H9 (cell line): Measurements from ENCODE around the gene RITA1. TPM values are rescaled to one million over a fixed set of nuclear protein-coding genes. Genes with fewer than 3 reads are reported as not detected.

Experiments
- DNase-seq: peaks from one replicate; pipeline ENCODE4 v3.0.0-alpha.2; 2017
- H2AFZ ChIP-seq: one replicate; pipeline ENCODE4 v1.6.1; 2013; ENCODE audit warnings: mild to moderate bottlenecking, low read length, control low read depth, moderate library complexity
- H2AK5ac ChIP-seq: 2 replicates; pipeline ENCODE4 v1.6.1; 2013; ENCODE audit warnings: low read length, control low read depth, mixed read lengths; ENCODE audit not compliant: insufficient read length
- H2BK120ac ChIP-seq: one replicate; pipeline ENCODE4 v1.6.1; 2013; ENCODE audit warnings: low read depth, mild to moderate bottlenecking, low read length, control low read depth, inconsistent platforms; ENCODE audit not compliant: poor library complexity, severe bottlenecking
- H2BK12ac ChIP-seq: 2 replicates; pipeline ENCODE4 v1.6.1; 2013; ENCODE audit warnings: low read length, control low read depth, mixed read lengths, low read depth; ENCODE audit not compliant: insufficient read length
- H2BK15ac ChIP-seq: 2 replicates; pipeline ENCODE4 v1.6.1; 2013; ENCODE audit warnings: low read depth, low read length, control low read depth
- H2BK20ac ChIP-seq: one replicate; pipeline ENCODE4 v1.6.1; 2013; ENCODE audit warnings: low read depth, mild to moderate bottlenecking, low read length, control low read depth, inconsistent platforms; ENCODE audit not compliant: poor library complexity, severe bottlenecking
- H2BK5ac ChIP-seq: 2 replicates; pipeline ENCODE4 v1.6.1; 2013; ENCODE audit warnings: low read length, control low read depth, mixed read lengths; ENCODE audit not compliant: insufficient read length
- H3K14ac ChIP-seq: 2 replicates; pipeline ENCODE4 v1.6.1; 2013; ENCODE audit warnings: low read length, control low read depth; ENCODE audit not compliant: insufficient read depth
- H3K18ac ChIP-seq: 2 replicates; pipeline ENCODE4 v1.6.1; 2013; ENCODE audit warnings: low read depth, mild to moderate bottlenecking, mixed read lengths, low read length, control low read depth; ENCODE audit not compliant: insufficient read length
- H3K23ac ChIP-seq: 2 replicates; pipeline ENCODE4 v1.6.1; 2013; ENCODE audit warnings: low read length, control low read depth, mixed read lengths, low read depth; ENCODE audit not compliant: insufficient read length
- H3K23me2 ChIP-seq: 2 replicates; pipeline ENCODE4 v1.6.1; 2013; ENCODE audit warnings: low read depth, mild to moderate bottlenecking, mixed read lengths, low read length, control low read depth; ENCODE audit not compliant: insufficient read length, poor library complexity, severe bottlenecking
- H3K27ac ChIP-seq: 2 replicates; pipeline ENCODE4 v1.5.1; 2013; ENCODE audit warnings: low read length, control low read depth, mixed read lengths, low read depth; ENCODE audit not compliant: insufficient read length
- H3K27me3 ChIP-seq: 2 replicates; pipeline ENCODE4 v1.6.1; 2013; ENCODE audit warnings: low read length, control low read depth, inconsistent platforms; ENCODE audit not compliant: insufficient read depth
- H3K4ac ChIP-seq: 2 replicates; pipeline ENCODE4 v1.6.1; 2013; ENCODE audit warnings: low read depth, mild to moderate bottlenecking, control low read depth, inconsistent platforms, low read length, moderate library complexity
- H3K4me1 ChIP-seq: 2 replicates; pipeline ENCODE4 v1.6.1; 2013; ENCODE audit warnings: low read length, control low read depth, inconsistent platforms; ENCODE audit not compliant: insufficient read depth
- H3K4me2 ChIP-seq: 2 replicates; pipeline ENCODE4 v1.6.1; 2013; ENCODE audit warnings: low read length, control low read depth, mixed read lengths; ENCODE audit not compliant: insufficient read length, insufficient read depth
- H3K56ac ChIP-seq: 2 replicates; pipeline ENCODE4 v1.6.1; 2013; ENCODE audit warnings: low read depth, mild to moderate bottlenecking, mixed read lengths, low read length, control low read depth; ENCODE audit not compliant: insufficient read length
- H3K79me1 ChIP-seq: 2 replicates; pipeline ENCODE4 v1.6.1; 2013; ENCODE audit warnings: low read depth, mild to moderate bottlenecking, moderate library complexity, low read length, control low read depth, inconsistent platforms; ENCODE audit not compliant: insufficient read depth, poor library complexity, severe bottlenecking
- H3K79me2 ChIP-seq: 2 replicates; pipeline ENCODE4 v1.6.1; 2013; ENCODE audit warnings: low read length, control low read depth, inconsistent platforms; ENCODE audit not compliant: insufficient read depth
- H3K9ac ChIP-seq: 2 replicates; pipeline ENCODE4 v1.6.1; 2013; ENCODE audit warnings: low read length, control low read depth, mixed read lengths; ENCODE audit not compliant: insufficient read length; ENCODE audit errors: extremely low read depth
- H3K9me3 ChIP-seq: one replicate; pipeline ENCODE4 v1.6.1; 2013; ENCODE audit warnings: low read depth, low read length, inconsistent platforms; ENCODE audit not compliant: control insufficient read depth
- H3T11ph ChIP-seq: one replicate; pipeline ENCODE4 v1.6.1; 2013; ENCODE audit warnings: mild to moderate bottlenecking, low read length, control low read depth, inconsistent platforms
- H4K20me1 ChIP-seq: one replicate; pipeline ENCODE4 v1.6.1; 2013; ENCODE audit not compliant: control insufficient read depth, insufficient read length, insufficient read depth
- H4K5ac ChIP-seq: 2 replicates; pipeline ENCODE4 v1.6.1; 2013; ENCODE audit warnings: low read depth, mild to moderate bottlenecking, mixed read lengths, low read length, control low read depth; ENCODE audit not compliant: insufficient read length
- H4K8ac ChIP-seq: replicated peaks from 2 replicates; pipeline ENCODE4 v1.6.1; 2013; ENCODE audit warnings: low read length, control low read depth, mixed read lengths, low read depth; ENCODE audit not compliant: insufficient read length
- H4K91ac ChIP-seq: 2 replicates; pipeline ENCODE4 v1.6.1; 2013; ENCODE audit warnings: low read depth, mild to moderate bottlenecking, moderate library complexity, mixed read lengths, low read length, control low read depth; ENCODE audit not compliant: insufficient read length
- H3K27ac Mint-ChIP-seq, 3 experiments: 2 replicates in 2 of 3; 3 replicates in 1 of 3; pipeline ENCODE4 v1.8.0; 2020 to 2021; ENCODE audit warnings: mixed read lengths in 3 of 3, mild to moderate bottlenecking in 1 of 3, moderate library complexity in 1 of 3
- H3K27me3 Mint-ChIP-seq: 2 replicates; pipeline ENCODE4 v1.8.0; 2021; ENCODE audit warnings: low read depth, mild to moderate bottlenecking, moderate library complexity, mixed read lengths
- H3K36me3 Mint-ChIP-seq, 3 experiments: 2 replicates in 2 of 3; 3 replicates in 1 of 3; pipeline ENCODE4 v1.8.0; 2020 to 2021; ENCODE audit warnings: low read depth in 3 of 3, mixed read lengths in 3 of 3; ENCODE audit not compliant: insufficient read depth in 1 of 3
- H3K4me1 Mint-ChIP-seq, 2 experiments: 2 replicates each; pipeline ENCODE4 v1.8.0; 2020; ENCODE audit warnings: mixed read lengths in 2 of 2
- H3K4me3 Mint-ChIP-seq, 2 experiments: 2 replicates in 1 of 2; 3 replicates in 1 of 2; pipeline ENCODE4 v1.8.0; 2020 to 2021; ENCODE audit warnings: mild to moderate bottlenecking in 2 of 2, mixed read lengths in 2 of 2, moderate library complexity in 1 of 2
- H3K9me3 Mint-ChIP-seq, 2 experiments: 2 replicates in 1 of 2; 3 replicates in 1 of 2; pipeline ENCODE4 v1.8.0; 2020; ENCODE audit warnings: mild to moderate bottlenecking in 2 of 2, mixed read lengths in 2 of 2, moderate library complexity in 1 of 2
- WGBS: extraction: QIAGEN DNeasy Blood & Tissue Kit; methylation state at CpG from one replicate; pipeline ENCODE4 v1.1.7; 2013; ENCODE audit warnings: missing lambda C conversion rate, low lambda C conversion rate, mixed read lengths; ENCODE audit not compliant: insufficient read length; ENCODE audit errors: extremely low coverage; 5-methylcytosine and 5-hydroxymethylcytosine counted together
- total RNA-seq: library from RNA; stranded (reverse); gene quantifications from 2 replicates; pipeline ENCODE4 v1.2.1, GENCODE V29; 2021
- TF ChIP-seq, protein P1 (sequence below): fragments of 200-600 bp; sonication (generic); conservative IDR thresholded peaks from 3 replicates; pipeline ENCODE4 v1.8.0; 2021; ENCODE audit warnings: antibody characterized with exemption, mild to moderate bottlenecking

The RITA1 gene
- total RNA-seq, 1 experiment from 2014 or later: 26.1 TPM

DNA sequence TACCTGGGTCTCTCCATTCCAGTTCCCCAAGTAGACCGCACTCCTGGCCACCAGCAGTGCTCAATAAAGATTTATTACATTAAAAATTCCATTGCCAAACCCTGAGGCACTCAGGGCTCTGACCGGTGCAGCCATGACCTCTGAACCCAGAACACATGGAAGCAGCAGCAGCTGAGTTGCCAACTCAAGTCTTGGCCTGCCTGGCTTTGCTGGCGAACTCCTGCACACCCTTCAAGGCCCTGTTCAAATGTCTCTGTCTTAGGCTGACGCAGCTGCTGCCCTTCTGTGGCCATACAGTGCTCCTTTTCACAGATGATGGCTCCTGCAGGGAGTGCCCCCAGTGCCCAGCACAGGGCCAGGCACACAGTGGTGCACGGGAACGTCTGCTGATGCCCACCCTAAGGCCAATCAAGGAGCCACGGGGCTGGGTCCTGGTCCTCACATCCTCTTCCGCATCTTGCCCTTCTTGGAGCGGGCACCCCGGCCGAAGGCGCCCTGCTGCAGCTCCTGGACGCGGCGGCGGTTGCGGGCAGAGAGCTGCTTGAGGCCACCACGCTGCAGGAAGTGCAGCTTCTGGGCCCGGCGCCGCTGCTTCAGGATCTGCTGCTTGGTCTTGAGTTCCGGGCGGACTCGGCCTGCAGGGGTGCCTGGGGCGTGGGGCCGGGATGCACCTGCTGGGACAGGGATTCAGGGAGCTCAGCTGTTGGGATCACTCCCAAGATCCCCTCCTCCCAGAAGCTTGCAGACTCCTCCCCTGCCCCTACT, 26.9 kb upstream of the RITA1 start:
- Histone ChIP-seq H3K9me3 (no peaks in the 10 kb centered on the region), H2BK120ac (no peak overlapping the region), H3K9ac (no peak overlapping the region), H4K8ac (no peak overlapping the region), H3T11ph (no peak overlapping the region), H3K79me2 (no peaks in the 10 kb centered on the region), H3K18ac (no peak overlapping the region), H2BK12ac (no peak overlapping the region), H3K23me2 (peaks cover 3% of the 10 kb centered on the region), H2BK15ac (no peak overlapping the region), H4K5ac (no peak overlapping the region), H3K14ac (no peak overlapping the region), H2AK5ac (no peak overlapping the region), H2BK20ac (no peak overlapping the region), H3K27me3 (peaks cover 5% of the 10 kb centered on the region; the same call in 1 of the 2 replicates), H2BK5ac (no peak overlapping the region), H3K4me2 (no peak overlapping the region), H4K20me1 (no peaks in the 10 kb centered on the region), H3K23ac (no peak overlapping the region), H3K4ac (no peak overlapping the region), H4K91ac (no peak overlapping the region), H3K79me1 (no peaks in the 10 kb centered on the region), H2AFZ (no peak overlapping the region), H3K27ac (no peak overlapping the region), H3K56ac (no peak overlapping the region), H3K4me1 (no peaks in the 10 kb centered on the region)
- no peaks in the 10 kb centered on the region; a peak in 1 of 5 replicates for H3K9me3 Mint-ChIP-seq
- no peak overlapping the region; a peak in 1 of 7 replicates for H3K27ac Mint-ChIP-seq
- peaks cover 11 to 24% of the 10 kb centered on the region in 2 experiments for H3K4me1 Mint-ChIP-seq
- H3K36me3 Mint-ChIP-seq: peaks cover 16 to 60% (median 52%) of the 10 kb centered on the region in 3 experiments
- TF ChIP-seq, protein P1, sequence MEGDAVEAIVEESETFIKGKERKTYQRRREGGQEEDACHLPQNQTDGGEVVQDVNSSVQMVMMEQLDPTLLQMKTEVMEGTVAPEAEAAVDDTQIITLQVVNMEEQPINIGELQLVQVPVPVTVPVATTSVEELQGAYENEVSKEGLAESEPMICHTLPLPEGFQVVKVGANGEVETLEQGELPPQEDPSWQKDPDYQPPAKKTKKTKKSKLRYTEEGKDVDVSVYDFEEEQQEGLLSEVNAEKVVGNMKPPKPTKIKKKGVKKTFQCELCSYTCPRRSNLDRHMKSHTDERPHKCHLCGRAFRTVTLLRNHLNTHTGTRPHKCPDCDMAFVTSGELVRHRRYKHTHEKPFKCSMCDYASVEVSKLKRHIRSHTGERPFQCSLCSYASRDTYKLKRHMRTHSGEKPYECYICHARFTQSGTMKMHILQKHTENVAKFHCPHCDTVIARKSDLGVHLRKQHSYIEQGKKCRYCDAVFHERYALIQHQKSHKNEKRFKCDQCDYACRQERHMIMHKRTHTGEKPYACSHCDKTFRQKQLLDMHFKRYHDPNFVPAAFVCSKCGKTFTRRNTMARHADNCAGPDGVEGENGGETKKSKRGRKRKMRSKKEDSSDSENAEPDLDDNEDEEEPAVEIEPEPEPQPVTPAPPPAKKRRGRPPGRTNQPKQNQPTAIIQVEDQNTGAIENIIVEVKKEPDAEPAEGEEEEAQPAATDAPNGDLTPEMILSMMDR: no peak
- peaks cover 30% of the 10 kb centered on the region for H3K27me3 Mint-ChIP-seq
- DNase-seq: no peak
- no CpG with 5 or more reads among the region's 26 CpGs for WGBS
- no peak overlapping the region for H3K4me3 Mint-ChIP-seq
